Duodenal mucosa (tissue), 2 donors: Measurements from ENCODE around the gene KCNAB2.

Experiments used
- H3K27ac ChIP-seq: one replicate; pipeline ENCODE4 v1.7.0; 2013; ENCODE audit warnings: low read depth, low read length
- H3K27me3 ChIP-seq, 2 donors: one replicate each; pipeline ENCODE4 v1.7.0; 2013; ENCODE audit warnings: low read length in 2 of 2, control low read depth in 1 of 2; ENCODE audit not compliant: insufficient read depth in 2 of 2, control insufficient read depth in 1 of 2
- H3K36me3 ChIP-seq, 2 donors: one replicate each; pipeline ENCODE4 v1.7.0; 2013; ENCODE audit warnings: low read length in 2 of 2, control low read depth in 1 of 2; ENCODE audit not compliant: insufficient read depth in 2 of 2, control insufficient read depth in 1 of 2
- H3K4me1 ChIP-seq, 2 donors: one replicate each; pipeline ENCODE4 v1.7.0; 2013; ENCODE audit warnings: low read length in 2 of 2, control low read depth in 1 of 2; ENCODE audit not compliant: insufficient read depth in 2 of 2, control insufficient read depth in 1 of 2
- H3K4me3 ChIP-seq, 2 donors: one replicate each; pipeline ENCODE4 v1.7.0; 2013; ENCODE audit warnings: low read length in 2 of 2, low read depth in 1 of 2
- H3K9ac ChIP-seq, 2 donors: one replicate each; pipeline ENCODE4 v1.7.0; 2013; ENCODE audit warnings: low read length in 2 of 2, low read depth in 1 of 2
- H3K9me3 ChIP-seq, 2 donors: one replicate each; pipeline ENCODE4 v1.7.0; 2013; ENCODE audit warnings: low read length in 2 of 2, control low read depth in 1 of 2; ENCODE audit not compliant: control insufficient read depth in 1 of 2

KCNAB2 gene

GRCh38 chr1:6144647-6145395 is 99.1 kb downstream of the KCNAB2 start:
- Histone ChIP-seq H3K27me3 (peaks cover 5 to 7% of the 10 kb centered on the region in 2 donors), H3K4me1 (peaks cover 0 to 3% of the 10 kb centered on the region in 2 donors), H3K27ac (no peak overlapping the region), H3K9me3 (no peaks in the 10 kb centered on the region), H3K36me3 (no peaks in the 10 kb centered on the region), H3K4me3 (no peak overlapping the region), H3K9ac (no peak overlapping the region)

- no peaks in the 10 kb centered on the region for H3K9me3 ChIP-seq
- no peaks in the 10 kb centered on the region for H3K36me3 ChIP-seq
- no peak overlapping the region for H3K27ac ChIP-seq
- no peak overlapping the region for H3K4me3 ChIP-seq
- H3K4me1 ChIP-seq, result peaks cover 0 to 3% of the 10 kb centered on the region in 2 donors
- H3K27me3 ChIP-seq, result peaks cover 5 to 7% of the 10 kb centered on the region in 2 donors
- H3K9ac ChIP-seq, result no peak overlapping the region
Measured at GRCh38 chr1:6145396-6145750, 99.7 kb downstream of the KCNAB2 start.

GRCh38 chr1:6145864-6146410 is 100.2 kb downstream of the KCNAB2 start:
- Histone ChIP-seq H3K4me1 (peaks cover 0 to 3% of the 10 kb centered on the region in 2 donors), H3K9ac (no peak overlapping the region), H3K27me3 (peaks cover 5 to 7% of the 10 kb centered on the region in 2 donors), H3K4me3 (no peak overlapping the region), H3K9me3 (no peaks in the 10 kb centered on the region), H3K36me3 (no peaks in the 10 kb centered on the region), H3K27ac (no peak overlapping the region)

GRCh38 chr1:6148497-6149241 is 103.0 kb downstream of the KCNAB2 start:
- H3K4me1 ChIP-seq, result peaks cover 0 to 3% of the 10 kb centered on the region in 2 donors
- no peaks in the 10 kb centered on the region for H3K36me3 ChIP-seq
- no peak overlapping the region for H3K9ac ChIP-seq
- H3K27ac ChIP-seq, result no peak overlapping the region
- H3K4me3 ChIP-seq, result no peak overlapping the region
- H3K27me3 ChIP-seq, result peaks cover 5 to 7% of the 10 kb centered on the region in 2 donors
- H3K9me3 ChIP-seq, result no peaks in the 10 kb centered on the region

GRCh38 chr1:6149597-6149996 is 103.9 kb downstream of the KCNAB2 start:
- H3K9me3 ChIP-seq, result no peaks in the 10 kb centered on the region
- no peak overlapping the region for H3K27ac ChIP-seq
- no peak overlapping the region for H3K9ac ChIP-seq
- H3K36me3 ChIP-seq, result no peaks in the 10 kb centered on the region
- peaks cover 5 to 7% of the 10 kb centered on the region in 2 donors for H3K27me3 ChIP-seq
- H3K4me3 ChIP-seq, result no peak overlapping the region
- H3K4me1 ChIP-seq, result peaks cover 0 to 3% of the 10 kb centered on the region in 2 donors

GRCh38 chr1:6150006-6150938 is 104.6 kb downstream of the KCNAB2 start:
- H3K27me3 ChIP-seq, result peaks cover 5 to 7% of the 10 kb centered on the region in 2 donors
- H3K27ac ChIP-seq, result no peak overlapping the region

More at GRCh38 chr1:6150006-6150938, 104.6 kb downstream of the KCNAB2 start:
- H3K9me3 ChIP-seq, result no peaks in the 10 kb centered on the region
- H3K36me3 ChIP-seq, result no peaks in the 10 kb centered on the region
- peaks cover 0 to 3% of the 10 kb centered on the region in 2 donors for H3K4me1 ChIP-seq
- H3K4me3 ChIP-seq, result no peak overlapping the region
- no peak overlapping the region for H3K9ac ChIP-seq
